Measurements from ENCODE around the gene KRTAP10-10. TPM values are rescaled to one million over a fixed set of nuclear protein-coding genes. Genes with fewer than 3 reads are reported as not detected.
"Not testable (repeated sequence)": the region's sequence is repeated elsewhere in the genome, so short reads cannot be mapped to it uniquely, and the experiment has no call there.

KRTAP10-10 gene
- total RNA-seq, 1 donor from 2014 or later: not detected

DNA sequence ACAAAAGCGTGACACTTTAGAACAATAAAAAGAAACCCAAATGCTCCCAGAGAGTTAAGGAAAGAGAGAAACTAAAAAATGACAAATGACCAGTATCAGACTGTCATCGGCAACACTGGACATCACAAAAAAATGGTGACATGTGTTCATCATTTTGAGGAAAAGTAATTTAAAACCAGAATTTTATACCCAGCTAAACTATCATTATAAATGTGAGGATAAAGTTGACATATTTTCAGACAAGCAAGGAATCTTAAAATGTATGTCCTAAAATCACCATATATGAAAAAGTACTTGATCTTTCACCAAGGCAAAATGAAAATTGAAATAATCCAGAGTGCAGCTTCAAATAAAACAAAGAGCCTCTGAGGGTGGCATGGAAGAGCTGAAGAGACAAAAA lies 7.7 kb downstream of the KRTAP10-10 start:
- TF ChIP-seq, protein P1, sequence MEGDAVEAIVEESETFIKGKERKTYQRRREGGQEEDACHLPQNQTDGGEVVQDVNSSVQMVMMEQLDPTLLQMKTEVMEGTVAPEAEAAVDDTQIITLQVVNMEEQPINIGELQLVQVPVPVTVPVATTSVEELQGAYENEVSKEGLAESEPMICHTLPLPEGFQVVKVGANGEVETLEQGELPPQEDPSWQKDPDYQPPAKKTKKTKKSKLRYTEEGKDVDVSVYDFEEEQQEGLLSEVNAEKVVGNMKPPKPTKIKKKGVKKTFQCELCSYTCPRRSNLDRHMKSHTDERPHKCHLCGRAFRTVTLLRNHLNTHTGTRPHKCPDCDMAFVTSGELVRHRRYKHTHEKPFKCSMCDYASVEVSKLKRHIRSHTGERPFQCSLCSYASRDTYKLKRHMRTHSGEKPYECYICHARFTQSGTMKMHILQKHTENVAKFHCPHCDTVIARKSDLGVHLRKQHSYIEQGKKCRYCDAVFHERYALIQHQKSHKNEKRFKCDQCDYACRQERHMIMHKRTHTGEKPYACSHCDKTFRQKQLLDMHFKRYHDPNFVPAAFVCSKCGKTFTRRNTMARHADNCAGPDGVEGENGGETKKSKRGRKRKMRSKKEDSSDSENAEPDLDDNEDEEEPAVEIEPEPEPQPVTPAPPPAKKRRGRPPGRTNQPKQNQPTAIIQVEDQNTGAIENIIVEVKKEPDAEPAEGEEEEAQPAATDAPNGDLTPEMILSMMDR (IDR thresholded peaks at IDR 0.05; ENCODE audit: insufficient read depth, low read depth, low read length): no peak
- TF ChIP-seq EZH2 (IDR thresholded peaks at IDR 0.05; ENCODE audit: insufficient read depth, low read length): no peak
- Mint-ChIP-seq H3K36me3 (ENCODE audit: low read depth, unreplicated experiment) (no peaks in the 10 kb centered on the region), H3K27ac (ENCODE audit: unreplicated experiment) (no peak overlapping the region), H3K27me3 (ENCODE audit: low read depth, unreplicated experiment) (peaks cover 33% of the 10 kb centered on the region), H3K9me3 (ENCODE audit: unreplicated experiment) (peaks cover 24% of the 10 kb centered on the region), H3K4me1 (ENCODE audit: low read depth, unreplicated experiment) (no peaks in the 10 kb centered on the region), H3K4me3 (ENCODE audit: unreplicated experiment) (no peak overlapping the region)
- Histone ChIP-seq H3K4me2 (ENCODE audit: low read length) (no peak overlapping the region), H3K9ac (ENCODE audit: low read length) (no peak overlapping the region), H3K27me3 (ENCODE audit: insufficient read depth, low read length) (no peaks in the 10 kb centered on the region), H3K79me2 (ENCODE audit: insufficient read depth, low read length) (no peaks in the 10 kb centered on the region), H4K20me1 (ENCODE audit: insufficient read depth, low read length) (no peaks in the 10 kb centered on the region), H3K36me3 (ENCODE audit: insufficient read depth, low read length) (no peaks in the 10 kb centered on the region), H2AFZ (ENCODE audit: low read depth, low read length) (no peak overlapping the region), H3K4me3 (ENCODE audit: insufficient read depth, low read depth, low read length) (no peak overlapping the region), H3K27ac (ENCODE audit: low read depth, low read length) (no peak overlapping the region), H3K9me3 (ENCODE audit: insufficient read depth, low read depth, low read length) (peaks cover 2% of the 10 kb centered on the region), H3K4me1 (ENCODE audit: insufficient read depth, low read length) (no peaks in the 10 kb centered on the region)
- no peak for DNase-seq (ENCODE audit: low read depth)
- no peak for FAIRE-seq

DNA sequence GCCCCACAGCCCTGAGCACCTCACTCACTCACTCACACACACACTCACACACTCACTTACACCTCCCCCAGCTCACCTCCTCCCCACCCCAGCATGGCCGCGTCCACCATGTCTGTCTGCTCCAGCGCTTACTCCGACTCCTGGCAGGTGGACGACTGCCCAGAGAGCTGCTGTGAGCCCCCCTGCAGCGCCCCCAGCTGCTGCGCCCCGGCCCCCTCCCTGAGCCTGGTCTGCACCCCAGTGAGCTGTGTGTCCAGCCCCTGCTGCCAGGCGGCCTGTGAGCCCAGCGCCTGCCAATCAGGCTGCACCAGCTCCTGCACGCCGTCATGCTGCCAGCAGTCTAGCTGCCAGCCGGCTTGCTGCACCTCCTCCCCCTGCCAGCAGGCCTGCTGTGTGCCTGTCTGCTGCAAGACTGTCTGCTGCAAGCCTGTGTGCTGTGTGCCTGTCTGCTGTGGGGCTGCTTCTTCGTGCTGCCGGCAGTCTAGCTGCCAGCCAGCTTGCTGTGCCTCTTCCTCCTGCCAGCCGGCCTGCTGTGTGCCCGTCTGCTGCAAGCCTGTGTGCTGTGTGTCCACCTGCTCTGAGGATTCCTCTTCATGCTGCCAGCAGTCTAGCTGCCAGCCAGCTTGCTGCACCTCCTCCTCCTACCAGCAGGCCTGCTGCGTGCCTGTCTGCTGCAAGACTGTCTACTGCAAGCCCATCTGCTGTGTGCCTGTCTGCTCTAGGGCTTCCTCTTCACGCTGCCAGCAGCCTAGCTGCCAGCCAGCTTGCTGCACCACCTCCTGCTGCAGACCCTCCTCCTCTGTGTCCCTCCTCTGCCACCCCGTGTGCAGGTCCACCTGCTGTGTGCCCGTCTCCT lies 9.4 kb downstream of the KRTAP10-10 start, which contains the start of gene KRTAP10-11:
KRTAP10-11 (plus strand) TSS at position 49 of the 856 bp plus-strand sequence; CDS start at position 94, 45 bp downstream.
- not testable (repeated sequence) for H3K9ac ChIP-seq (ENCODE audit: low read length); H2AFZ ChIP-seq (ENCODE audit: low read depth, low read length); H3K79me2 ChIP-seq (ENCODE audit: insufficient read depth, low read length); H3K27ac ChIP-seq (ENCODE audit: low read depth, low read length); H3K4me3 ChIP-seq (ENCODE audit: insufficient read depth, low read depth, low read length); H4K20me1 ChIP-seq (ENCODE audit: insufficient read depth, low read length); FAIRE-seq; H3K4me3 Mint-ChIP-seq (ENCODE audit: unreplicated experiment); H3K4me2 ChIP-seq (ENCODE audit: low read length); H3K4me1 Mint-ChIP-seq (ENCODE audit: low read depth, unreplicated experiment); H3K36me3 ChIP-seq (ENCODE audit: insufficient read depth, low read length); H3K9me3 ChIP-seq (ENCODE audit: insufficient read depth, low read depth, low read length); H3K36me3 Mint-ChIP-seq (ENCODE audit: low read depth, unreplicated experiment); DNase-seq (ENCODE audit: low read depth); H3K4me1 ChIP-seq (ENCODE audit: insufficient read depth, low read length); H3K27ac Mint-ChIP-seq (ENCODE audit: unreplicated experiment); H3K27me3 ChIP-seq (ENCODE audit: insufficient read depth, low read length)
- Mint-ChIP-seq H3K9me3 (ENCODE audit: unreplicated experiment) (peaks cover 23% of the 10 kb centered on the region), H3K27me3 (ENCODE audit: low read depth, unreplicated experiment) (peaks cover 31% of the 10 kb centered on the region)

DNA sequence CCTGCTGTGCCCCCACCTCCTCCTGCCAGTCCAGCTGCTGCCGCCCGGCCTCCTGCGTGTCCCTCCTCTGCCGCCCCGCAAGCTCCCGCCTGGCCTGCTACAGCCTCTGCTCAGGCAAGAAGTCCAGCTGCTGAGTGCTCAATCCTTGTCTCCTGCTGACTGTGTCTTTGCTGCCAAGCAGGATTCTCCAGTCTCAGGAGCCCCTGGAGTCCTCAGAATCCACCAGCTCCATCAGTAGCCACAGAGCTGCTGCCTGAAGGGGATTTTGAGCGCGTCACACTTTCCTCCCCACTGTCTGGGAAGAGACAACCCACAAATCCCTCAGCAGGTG lies 10.0 kb downstream of the KRTAP10-10 start:
- Histone ChIP-seq H3K79me2 (ENCODE audit: insufficient read depth, low read length) (no peaks in the 10 kb centered on the region), H2AFZ (ENCODE audit: low read depth, low read length) (no peak overlapping the region), H3K36me3 (ENCODE audit: insufficient read depth, low read length) (no peaks in the 10 kb centered on the region), H4K20me1 (ENCODE audit: insufficient read depth, low read length) (no peaks in the 10 kb centered on the region), H3K9ac (ENCODE audit: low read length) (no peak overlapping the region), H3K4me1 (ENCODE audit: insufficient read depth, low read length) (no peaks in the 10 kb centered on the region), H3K4me3 (ENCODE audit: insufficient read depth, low read depth, low read length) (no peak overlapping the region), H3K4me2 (ENCODE audit: low read length) (no peak overlapping the region), H3K27ac (ENCODE audit: low read depth, low read length) (no peak overlapping the region), H3K27me3 (ENCODE audit: insufficient read depth, low read length) (no peaks in the 10 kb centered on the region), H3K9me3 (ENCODE audit: insufficient read depth, low read depth, low read length) (peaks cover 6% of the 10 kb centered on the region)
- DNase-seq (ENCODE audit: low read depth) (no peak), FAIRE-seq (no peak)
- H3K36me3 Mint-ChIP-seq (ENCODE audit: low read depth, unreplicated experiment): no peaks in the 10 kb centered on the region
- H3K9me3 Mint-ChIP-seq (ENCODE audit: unreplicated experiment): peaks cover 23% of the 10 kb centered on the region
- H3K4me1 Mint-ChIP-seq (ENCODE audit: low read depth, unreplicated experiment): no peaks in the 10 kb centered on the region
- H3K27ac Mint-ChIP-seq (ENCODE audit: unreplicated experiment): no peak overlapping the region
- TF ChIP-seq, protein P1 (IDR thresholded peaks at IDR 0.05; ENCODE audit: insufficient read depth, low read depth, low read length): no peak
- TF ChIP-seq EZH2 (IDR thresholded peaks at IDR 0.05; ENCODE audit: insufficient read depth, low read length): no peak
- peaks cover 31% of the 10 kb centered on the region for H3K27me3 Mint-ChIP-seq (ENCODE audit: low read depth, unreplicated experiment)
- H3K4me3 Mint-ChIP-seq (ENCODE audit: unreplicated experiment): no peak overlapping the region

Measured in astrocyte (in vitro differentiated cells and primary cell).